ENCODE data around the gene MYO1B. TPM values are rescaled to one million over a fixed set of nuclear protein-coding genes. Genes with fewer than 3 reads are reported as not detected.

Gene MYO1B
- total RNA-seq, 1 experiment from 2014 or later: not detected

DNA sequence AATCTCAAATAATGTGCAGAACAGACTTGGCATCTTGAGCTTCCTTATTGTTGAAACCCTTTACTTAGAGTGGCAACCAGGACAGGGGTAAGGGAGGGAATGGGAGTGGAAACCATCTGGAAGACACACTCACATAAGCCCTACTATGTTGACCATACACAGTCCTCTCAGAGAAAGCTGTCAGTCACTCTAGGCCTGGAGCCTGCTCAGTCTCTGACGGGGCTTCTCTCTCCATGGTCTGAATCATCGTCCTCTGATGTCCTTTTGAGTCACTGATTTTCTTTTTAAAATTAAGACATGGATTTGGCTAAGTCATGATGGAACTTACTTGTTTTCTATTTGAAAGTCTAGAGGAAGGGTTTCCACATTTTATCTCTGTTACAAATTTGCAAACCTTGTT, 74.0 kb downstream of the MYO1B start:
- Histone ChIP-seq H3K79me2 (ENCODE audit: low read length) (no peaks in the 10 kb centered on the region), H3K27me3 (ENCODE audit: low read length) (0 out of 2 replicates have a peak, but pooled peaks cover 3% of the 10 kb centered on the region), H3K4me2 (ENCODE audit: low read depth, low read length, poor library complexity, severe bottlenecking) (no peak overlapping the region)

GRCh38 chr2:191320881-191321280, 75.7 kb downstream of the MYO1B start:
- Histone ChIP-seq H3K36me3 (ENCODE audit: insufficient read depth, low read length) (no peaks in the 10 kb centered on the region), H4K20me1 (ENCODE audit: insufficient read depth, low read depth, low read length) (no peaks in the 10 kb centered on the region), H3K79me2 (ENCODE audit: low read length) (no peaks in the 10 kb centered on the region), H3K27ac (ENCODE audit: low read length) (no peak overlapping the region), H3K9ac (ENCODE audit: low read length) (no peak overlapping the region), H2AFZ (ENCODE audit: low read length) (no peak overlapping the region), H3K4me2 (ENCODE audit: low read depth, low read length, poor library complexity, severe bottlenecking) (no peak overlapping the region), H3K27me3 (ENCODE audit: low read length) (0 out of 2 replicates have a peak, but pooled peaks cover 3% of the 10 kb centered on the region), H3K4me1 (ENCODE audit: low read length) (no peaks in the 10 kb centered on the region), H3K9me2 (replicated peaks; ENCODE audit: insufficient read depth, low read length) (no peaks in the 10 kb centered on the region), H3K9me3 (ENCODE audit: low read length) (no peaks in the 10 kb centered on the region), H3K4me3 (ENCODE audit: low read length) (no peak overlapping the region)
- no peak for DNase-seq

More for the DNA sequence above, 74.0 kb downstream of the MYO1B start:
- no peak overlapping the region for H3K27ac ChIP-seq (ENCODE audit: low read length)
- no peak overlapping the region for H3K4me3 ChIP-seq (ENCODE audit: low read length)
- no peak overlapping the region for H3K9ac ChIP-seq (ENCODE audit: low read length)
- no peaks in the 10 kb centered on the region for H3K9me2 ChIP-seq (replicated peaks; ENCODE audit: insufficient read depth, low read length)
- no peak for DNase-seq
- H4K20me1 ChIP-seq (ENCODE audit: insufficient read depth, low read depth, low read length): no peaks in the 10 kb centered on the region
- no peak overlapping the region for H2AFZ ChIP-seq (ENCODE audit: low read length)
- no peaks in the 10 kb centered on the region for H3K36me3 ChIP-seq (ENCODE audit: insufficient read depth, low read length)
- no peaks in the 10 kb centered on the region for H3K4me1 ChIP-seq (ENCODE audit: low read length)
- H3K9me3 ChIP-seq (ENCODE audit: low read length): no peaks in the 10 kb centered on the region

- Histone ChIP-seq H3K4me3 (ENCODE audit: low read length) (no peak overlapping the region), H3K27ac (ENCODE audit: low read length) (no peak overlapping the region), H3K4me1 (ENCODE audit: low read length) (no peaks in the 10 kb centered on the region), H3K4me2 (ENCODE audit: low read depth, low read length, poor library complexity, severe bottlenecking) (no peak overlapping the region), H3K9ac (ENCODE audit: low read length) (no peak overlapping the region), H3K9me3 (ENCODE audit: low read length) (no peaks in the 10 kb centered on the region), H4K20me1 (ENCODE audit: insufficient read depth, low read depth, low read length) (no peaks in the 10 kb centered on the region), H3K9me2 (replicated peaks; ENCODE audit: insufficient read depth, low read length) (no peaks in the 10 kb centered on the region), H2AFZ (ENCODE audit: low read length) (no peak overlapping the region), H3K36me3 (ENCODE audit: insufficient read depth, low read length) (no peaks in the 10 kb centered on the region), H3K27me3 (ENCODE audit: low read length) (0 out of 2 replicates have a peak, but pooled peaks cover 3% of the 10 kb centered on the region), H3K79me2 (ENCODE audit: low read length) (no peaks in the 10 kb centered on the region)
- no peak for DNase-seq
Observed at GRCh38 chr2:191321861-191322662, 76.9 kb downstream of the MYO1B start.

DNA sequence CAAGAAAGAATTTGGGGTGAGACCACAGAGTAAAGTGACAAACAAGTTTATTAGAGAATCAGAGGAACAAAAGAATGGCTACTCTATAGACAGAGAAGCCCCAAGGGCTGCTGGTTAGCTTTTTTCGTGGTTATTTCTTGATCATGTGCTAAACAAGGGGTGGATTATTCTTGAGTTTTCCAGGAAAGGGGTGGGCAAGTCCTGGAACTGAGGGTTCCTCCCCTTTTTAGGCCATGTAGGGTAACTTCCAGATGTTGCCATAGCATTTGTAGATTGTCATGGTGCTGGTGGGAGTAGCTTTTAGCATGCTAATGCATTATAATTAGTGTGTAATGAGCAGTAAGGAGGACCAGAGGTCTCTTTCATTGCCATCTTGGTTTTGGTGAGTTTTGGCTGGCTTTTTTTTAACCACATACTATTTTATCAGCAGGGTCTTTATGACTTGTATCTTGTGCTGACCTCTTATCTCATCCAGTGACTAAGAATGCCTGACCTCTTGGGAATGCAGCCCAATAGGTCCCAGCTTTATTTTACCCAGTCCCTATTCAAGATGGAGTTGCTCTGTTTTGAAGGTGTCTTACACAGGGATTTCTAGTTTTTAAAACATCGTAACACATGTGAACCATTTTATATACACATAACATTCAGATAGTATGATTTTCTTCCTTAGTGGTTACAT, 77.8 kb downstream of the MYO1B start:
- Histone ChIP-seq H3K4me1 (ENCODE audit: low read length) (no peaks in the 10 kb centered on the region), H3K27ac (ENCODE audit: low read length) (no peak overlapping the region), H3K4me3 (ENCODE audit: low read length) (no peak overlapping the region)

GRCh38 chr2:191325651-191326365, 80.6 kb downstream of the MYO1B start:
- no peaks in the 10 kb centered on the region for H3K79me2 ChIP-seq (ENCODE audit: low read length)
- H3K4me1 ChIP-seq (ENCODE audit: low read length): no peaks in the 10 kb centered on the region
- no peaks in the 10 kb centered on the region for H4K20me1 ChIP-seq (ENCODE audit: insufficient read depth, low read depth, low read length)
- no peaks in the 10 kb centered on the region for H3K9me3 ChIP-seq (ENCODE audit: low read length)
- H2AFZ ChIP-seq (ENCODE audit: low read length): no peak overlapping the region
- H3K4me3 ChIP-seq (ENCODE audit: low read length): no peak overlapping the region
- no peak overlapping the region for H3K27ac ChIP-seq (ENCODE audit: low read length)
- no peak overlapping the region for H3K4me2 ChIP-seq (ENCODE audit: low read depth, low read length, poor library complexity, severe bottlenecking)
- H3K36me3 ChIP-seq (ENCODE audit: insufficient read depth, low read length): no peaks in the 10 kb centered on the region
- 0 out of 2 replicates have a peak, but pooled peaks cover 3% of the 10 kb centered on the region for H3K27me3 ChIP-seq (ENCODE audit: low read length)
- H3K9me2 ChIP-seq (replicated peaks; ENCODE audit: insufficient read depth, low read length): no peaks in the 10 kb centered on the region
- no peak overlapping the region for H3K9ac ChIP-seq (ENCODE audit: low read length)
- no peak for DNase-seq

More for the DNA sequence above, 77.8 kb downstream of the MYO1B start:
- Histone ChIP-seq H3K9me3 (ENCODE audit: low read length) (no peaks in the 10 kb centered on the region), H3K36me3 (ENCODE audit: insufficient read depth, low read length) (no peaks in the 10 kb centered on the region), H3K9me2 (replicated peaks; ENCODE audit: insufficient read depth, low read length) (no peaks in the 10 kb centered on the region), H3K27me3 (ENCODE audit: low read length) (0 out of 2 replicates have a peak, but pooled peaks cover 3% of the 10 kb centered on the region), H3K4me2 (ENCODE audit: low read depth, low read length, poor library complexity, severe bottlenecking) (no peak overlapping the region), H2AFZ (ENCODE audit: low read length) (no peak overlapping the region), H4K20me1 (ENCODE audit: insufficient read depth, low read depth, low read length) (no peaks in the 10 kb centered on the region), H3K79me2 (ENCODE audit: low read length) (no peaks in the 10 kb centered on the region), H3K9ac (ENCODE audit: low read length) (no peak overlapping the region)
- DNase-seq: no peak

- Histone ChIP-seq H3K4me1 (ENCODE audit: low read length) (no peaks in the 10 kb centered on the region), H4K20me1 (ENCODE audit: insufficient read depth, low read depth, low read length) (no peaks in the 10 kb centered on the region), H3K4me2 (ENCODE audit: low read depth, low read length, poor library complexity, severe bottlenecking) (no peak overlapping the region), H3K9me2 (replicated peaks; ENCODE audit: insufficient read depth, low read length) (no peaks in the 10 kb centered on the region), H3K27ac (ENCODE audit: low read length) (no peak overlapping the region), H3K9ac (ENCODE audit: low read length) (no peak overlapping the region), H3K9me3 (ENCODE audit: low read length) (no peaks in the 10 kb centered on the region), H3K36me3 (ENCODE audit: insufficient read depth, low read length) (no peaks in the 10 kb centered on the region), H3K79me2 (ENCODE audit: low read length) (no peaks in the 10 kb centered on the region), H2AFZ (ENCODE audit: low read length) (no peak overlapping the region), H3K4me3 (ENCODE audit: low read length) (no peak overlapping the region), H3K27me3 (ENCODE audit: low read length) (no peaks in the 10 kb centered on the region)
- no peak for DNase-seq
Observed at GRCh38 chr2:191327484-191327883, 82.3 kb downstream of the MYO1B start.

GRCh38 chr2:191328150-191328809, 83.1 kb downstream of the MYO1B start:
- Histone ChIP-seq H3K4me3 (ENCODE audit: low read length) (no peak overlapping the region), H3K4me1 (ENCODE audit: low read length) (no peaks in the 10 kb centered on the region), H3K27me3 (ENCODE audit: low read length) (no peaks in the 10 kb centered on the region), H3K36me3 (ENCODE audit: insufficient read depth, low read length) (no peaks in the 10 kb centered on the region), H3K27ac (ENCODE audit: low read length) (no peak overlapping the region), H3K9me2 (replicated peaks; ENCODE audit: insufficient read depth, low read length) (no peaks in the 10 kb centered on the region), H3K9ac (ENCODE audit: low read length) (no peak overlapping the region), H3K4me2 (ENCODE audit: low read depth, low read length, poor library complexity, severe bottlenecking) (no peak overlapping the region), H3K79me2 (ENCODE audit: low read length) (no peaks in the 10 kb centered on the region), H2AFZ (ENCODE audit: low read length) (no peak overlapping the region), H4K20me1 (ENCODE audit: insufficient read depth, low read depth, low read length) (no peaks in the 10 kb centered on the region), H3K9me3 (ENCODE audit: low read length) (no peaks in the 10 kb centered on the region)
- DNase-seq: no peak

All from Karpas-422 (cell line).